Caco-2 (cell line): ENCODE results near the gene ZNF311. TPM values are rescaled to one million over a fixed set of nuclear protein-coding genes. Genes with fewer than 3 reads are reported as not detected.
A peak's percentile ranks its signal among the peaks of the same experiment; 100 is the strongest.
"Not testable (repeated sequence)": the region's sequence is repeated elsewhere in the genome, so short reads cannot be mapped to it uniquely, and the experiment has no call there.

Experiments
- BruUV-seq: library from RNA; stranded (reverse); fragments of 400-500 nt; replicated peaks from 2 replicates; lab custom pipeline; 2021; lab: Mats Ljungman, UMichigan
- CTCF ChIA-PET: fragments of 300-600 bp; sonication (Branson Sonifier 250); formaldehyde crosslinking; loops from one replicate; lab custom pipeline; 2022; ENCODE audit warnings: antibody characterized with exemption; lab: Charles Lee
- POLR2A ChIA-PET: fragments of 300-600 bp; sonication (Branson Sonifier 250); formaldehyde crosslinking; loops from one replicate; lab custom pipeline; 2022; ENCODE audit warnings: antibody characterized with exemption; lab: Charles Lee
- DNase-seq, 2 experiments: peaks; one replicate each; pipeline versions ENCODE4 v3.0.0 to v3.0.0-alpha.2; 2020 to 2022
- H3K27me3 ChIP-seq: replicated peaks from 2 replicates; pipeline ENCODE4 v1.6.0; 2011; ENCODE audit warnings: low read length; ENCODE audit not compliant: control insufficient read depth, insufficient read depth
- H3K36me3 ChIP-seq: 2 replicates; pipeline ENCODE4 v1.5.1; 2011; ENCODE audit warnings: low read length; ENCODE audit not compliant: control insufficient read depth, insufficient read depth
- H3K4me1 ChIP-seq: fragments of 250-450 bp; sonication (Bioruptor Pico); 2 replicates; pipeline ENCODE4 v1.5.1; 2020; ENCODE audit warnings: mild to moderate bottlenecking
- H3K4me3 ChIP-seq: 2 replicates; pipeline ENCODE4 v1.5.1; 2011; ENCODE audit warnings: low read depth, mild to moderate bottlenecking, control low read depth, low read length
- H3K9me3 ChIP-seq: fragments of 250-450 bp; sonication (Bioruptor Pico); 2 replicates; pipeline ENCODE4 v1.5.1; 2020; ENCODE audit warnings: mild to moderate bottlenecking, moderate library complexity
- H3K27ac Mint-ChIP-seq: one replicate; pipeline ENCODE4 v1.8.0; 2022; ENCODE audit warnings: mixed read lengths; ENCODE audit not compliant: unreplicated experiment
- H3K27me3 Mint-ChIP-seq: one replicate; pipeline ENCODE4 v1.8.0; 2022; ENCODE audit warnings: mixed read lengths; ENCODE audit not compliant: insufficient read depth, unreplicated experiment
- H3K36me3 Mint-ChIP-seq: one replicate; pipeline ENCODE4 v1.8.0; 2022; ENCODE audit warnings: mild to moderate bottlenecking, mixed read lengths; ENCODE audit not compliant: insufficient read depth, unreplicated experiment
- H3K4me1 Mint-ChIP-seq: one replicate; pipeline ENCODE4 v1.8.0; 2022; ENCODE audit warnings: low read depth, mixed read lengths; ENCODE audit not compliant: unreplicated experiment
- H3K4me3 Mint-ChIP-seq: one replicate; pipeline ENCODE4 v1.8.0; 2022; ENCODE audit warnings: mild to moderate bottlenecking, moderate library complexity, mixed read lengths; ENCODE audit not compliant: unreplicated experiment
- H3K9me3 Mint-ChIP-seq: one replicate; pipeline ENCODE4 v1.8.0; 2022; ENCODE audit warnings: mixed read lengths; ENCODE audit not compliant: unreplicated experiment
- CTCF ChIP-seq, 2 experiments: fragments of 200-600 bp in 1 of 2; IDR thresholded peaks; 1 replicate in 1 of 2; 2 replicates in 1 of 2; pipeline versions ENCODE4 v1.5.1 to v1.8.0; 2011 to 2022; ENCODE audit warnings: antibody characterized with exemption in 1 of 2, control low read depth in 1 of 2, inconsistent platforms in 1 of 2, low read depth in 1 of 2, low read length in 1 of 2, mild to moderate bottlenecking in 1 of 2, moderate library complexity in 1 of 2; ENCODE audit not compliant: insufficient read depth in 1 of 2, severe bottlenecking in 1 of 2, unreplicated experiment in 1 of 2
- intact Hi-C: fragments of 100-400 bp; cut with micrococcal nuclease; formaldehyde crosslinking; loops from one replicate; pipeline ENCODE4 v1.10.0; 2022; ENCODE audit not compliant: unreplicated experiment
- total RNA-seq: library from RNA; stranded (reverse); gene quantifications from 2 replicates; pipeline ENCODE4 v1.2.3, GENCODE V29; 2022

The ZNF311 gene
- total RNA-seq, 1 experiment from 2014 or later = 2.9 TPM

- H3K9me3 Mint-ChIP-seq, DNase-seq, H3K4me3 Mint-ChIP-seq, CTCF ChIA-PET, H3K36me3 ChIP-seq, H3K27me3 ChIP-seq, H3K4me1 ChIP-seq, H3K4me1 Mint-ChIP-seq, H3K4me3 ChIP-seq, H3K27ac Mint-ChIP-seq, H3K9me3 ChIP-seq, BruUV-seq, H3K27me3 Mint-ChIP-seq, intact Hi-C loops, POLR2A ChIA-PET: not testable (repeated sequence)
- H3K36me3 Mint-ChIP-seq = peaks cover 19% of the 10 kb centered on the region
Measured at GRCh38 chr6:28957795-28958314, 47.3 kb downstream of the ZNF311 start.

DNA sequence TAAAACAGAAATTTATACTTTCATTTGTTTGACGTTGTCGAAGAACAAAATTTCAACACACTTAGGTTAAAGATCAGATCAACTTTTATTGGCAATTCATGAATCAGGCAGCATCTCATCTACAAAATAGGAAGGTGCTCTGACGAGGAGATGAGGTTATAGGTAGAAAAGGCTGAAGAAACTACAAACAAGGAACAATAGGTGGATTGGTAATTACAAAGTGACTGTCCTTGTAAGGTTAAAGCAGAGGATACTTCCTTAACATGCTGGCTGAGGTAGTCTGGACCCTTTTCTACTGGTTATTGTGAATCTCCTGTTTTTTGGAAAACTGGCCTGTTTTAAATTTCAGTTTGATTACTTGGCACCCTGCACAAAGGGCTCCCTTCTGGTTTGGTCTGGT lies 48.8 kb downstream of the ZNF311 start:
- H3K4me1 Mint-ChIP-seq = peaks cover 11% of the 10 kb centered on the region
- no peak overlapping the region for H3K4me3 Mint-ChIP-seq
- intact Hi-C loops = no loop called here
- H3K27me3 ChIP-seq = no peaks in the 10 kb centered on the region
- H3K36me3 Mint-ChIP-seq = peaks cover 26% of the 10 kb centered on the region
- no TSS peak for BruUV-seq
- ChIA-PET CTCF (no interaction called here), POLR2A (no interaction called here)
- TF ChIP-seq CTCF (IDR thresholded peaks at IDR 0.05; ENCODE audit: insufficient read depth in 1 of 2, low read depth in 1 of 2, low read length in 1 of 2, severe bottlenecking in 1 of 2, unreplicated experiment in 1 of 2) = no peak
- no peaks in the 10 kb centered on the region for H3K36me3 ChIP-seq
- H3K9me3 ChIP-seq = no peaks in the 10 kb centered on the region
- DNase-seq = no peak
- peaks cover 10% of the 10 kb centered on the region for H3K4me1 ChIP-seq
- H3K9me3 Mint-ChIP-seq = no peaks in the 10 kb centered on the region
- no peak overlapping the region for H3K27ac Mint-ChIP-seq
- no peak overlapping the region for H3K4me3 ChIP-seq
- H3K27me3 Mint-ChIP-seq = no peaks in the 10 kb centered on the region

DNA sequence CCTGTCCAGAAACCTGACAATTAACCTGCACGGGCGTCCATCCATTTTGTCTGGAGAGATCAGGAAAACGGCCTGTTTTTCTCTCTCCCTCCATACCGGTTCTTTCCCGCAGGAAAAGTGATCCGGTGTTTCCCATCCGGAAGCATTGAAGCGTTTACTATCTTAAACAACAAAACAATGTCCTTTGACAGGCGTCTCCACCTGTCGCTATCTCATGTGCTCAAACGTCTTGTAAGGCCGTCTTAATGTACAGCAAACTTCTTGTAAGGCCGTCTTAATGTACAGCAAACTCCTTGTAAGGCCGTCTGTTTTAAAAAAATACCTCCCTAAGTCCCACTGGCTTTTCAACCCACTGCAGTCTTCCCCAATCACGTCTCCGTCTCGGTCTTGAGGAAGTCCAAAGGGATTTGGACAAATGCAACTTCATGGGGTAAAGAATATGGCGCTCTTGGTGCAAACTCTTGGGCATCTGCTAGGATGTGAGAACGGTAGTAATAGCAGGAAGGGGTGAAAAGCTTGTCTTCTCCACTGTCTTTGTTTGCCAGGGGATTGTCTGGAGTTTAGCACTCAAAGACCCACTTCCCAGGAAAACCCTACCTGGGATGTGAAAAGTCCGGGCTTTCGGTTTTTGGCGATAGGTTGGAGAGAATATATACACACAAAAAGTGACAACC lies 51.4 kb downstream of the ZNF311 start:
- CTCF ChIA-PET = interaction anchor here (0.9 kb wide), 1 partner anchor 27 kb away, joined by 3 read pairs; no protein-coding TSS in a partner anchor
- Histone ChIP-seq H3K4me1 (peaks cover 12% of the 10 kb centered on the region), H3K9me3 (no peaks in the 10 kb centered on the region), H3K4me3 (peak overlapping the region; percentile 65), H3K36me3 (no peaks in the 10 kb centered on the region), H3K27me3 (no peaks in the 10 kb centered on the region)
- POLR2A ChIA-PET = no interaction called here
- peaks cover 3% of the 10 kb centered on the region for H3K27me3 Mint-ChIP-seq
- DNase-seq = peak in 1 of 2 experiments; percentile 34
- TF ChIP-seq CTCF (IDR thresholded peaks at IDR 0.05; ENCODE audit: insufficient read depth in 1 of 2, low read depth in 1 of 2, low read length in 1 of 2, severe bottlenecking in 1 of 2, unreplicated experiment in 1 of 2) = no peak
- peak overlapping the region; percentile 84 for H3K27ac Mint-ChIP-seq
- no peaks in the 10 kb centered on the region for H3K9me3 Mint-ChIP-seq
- no TSS peak for BruUV-seq
- H3K4me1 Mint-ChIP-seq = peaks cover 13% of the 10 kb centered on the region
- peak overlapping the region; percentile 85 for H3K4me3 Mint-ChIP-seq
- intact Hi-C loops = loop anchor here (1.0 to 2.0 kb wide), 3 partner anchors 9 to 63 kb away; no protein-coding TSS in a partner anchor
- peaks cover 36% of the 10 kb centered on the region for H3K36me3 Mint-ChIP-seq
